Hepatocyte (in vitro differentiated cells): ENCODE measurements around the gene DCAF16. TPM values are rescaled to one million over a fixed set of nuclear protein-coding genes. Genes with fewer than 3 reads are reported as not detected.

Source experiments
- DNase-seq: peaks from one replicate; pipeline ENCODE4 v3.0.0-alpha.2; 2016; ENCODE audit warnings: low spot score
- H2AFZ ChIP-seq: fragments of 200-600 bp; sonication (generic); 2 replicates; pipeline ENCODE4 v1.6.0; 2016; ENCODE audit warnings: antibody characterized with exemption, mild to moderate bottlenecking
- H3K27ac ChIP-seq: fragments of 200-600 bp; sonication (generic); 2 replicates; pipeline ENCODE4 v1.5.1; 2016; ENCODE audit warnings: mild to moderate bottlenecking
- H3K27me3 ChIP-seq: fragments of 200-600 bp; sonication (generic); 2 replicates; pipeline ENCODE4 v1.6.1; 2016
- H3K36me3 ChIP-seq: fragments of 200-600 bp; sonication (generic); replicated peaks from 2 replicates; pipeline ENCODE4 v1.5.1; 2016; ENCODE audit warnings: low read depth; ENCODE audit not compliant: insufficient read depth
- H3K4me1 ChIP-seq: fragments of 200-600 bp; sonication (generic); 2 replicates; pipeline ENCODE4 v1.5.1; 2016; ENCODE audit warnings: mild to moderate bottlenecking, moderate library complexity; ENCODE audit not compliant: insufficient read depth
- H3K4me2 ChIP-seq: fragments of 200-600 bp; sonication (generic); 2 replicates; pipeline ENCODE4 v1.6.0; 2016
- H3K4me3 ChIP-seq: fragments of 200-600 bp; sonication (generic); 2 replicates; pipeline ENCODE4 v1.5.1; 2016; ENCODE audit warnings: mild to moderate bottlenecking
- H3K79me2 ChIP-seq: fragments of 200-600 bp; sonication (generic); 2 replicates; pipeline ENCODE4 v1.6.0; 2017; ENCODE audit warnings: mild to moderate bottlenecking
- H3K9me2 ChIP-seq: fragments of 200-600 bp; sonication (generic); replicated peaks from 2 replicates; pipeline ENCODE4 v1.6.0; 2017; ENCODE audit warnings: mild to moderate bottlenecking; ENCODE audit not compliant: insufficient read depth
- H3K9me3 ChIP-seq: fragments of 200-600 bp; sonication (generic); 2 replicates; pipeline ENCODE4 v1.5.1; 2016; ENCODE audit warnings: low read depth, mild to moderate bottlenecking
- H4K20me1 ChIP-seq: fragments of 200-600 bp; sonication (generic); 2 replicates; pipeline ENCODE4 v1.6.0; 2016; ENCODE audit warnings: mild to moderate bottlenecking; ENCODE audit not compliant: insufficient read depth, poor library complexity, severe bottlenecking
- EZH2 ChIP-seq: fragments of 200-600 bp; sonication (generic); IDR thresholded peaks from 2 replicates; pipeline ENCODE4 v1.6.1; 2016; ENCODE audit warnings: antibody characterized with exemption, mild to moderate bottlenecking, borderline replicate concordance
- EZH2phosphoT487 ChIP-seq: fragments of 200-600 bp; sonication (generic); IDR thresholded peaks from one replicate; pipeline ENCODE4 v1.6.1; 2018; ENCODE audit warnings: antibody characterized with exemption, mild to moderate bottlenecking, low read depth, moderate library complexity; ENCODE audit not compliant: unreplicated experiment, severe bottlenecking
- WGBS: methylation state at CpG from one replicate; pipeline ENCODE4 v1.1.6; 2016; ENCODE audit warnings: low lambda C conversion rate; ENCODE audit errors: missing lambda C conversion rate; 5-methylcytosine and 5-hydroxymethylcytosine counted together
- polyA plus RNA-seq: library from polyadenylated mRNA; unstranded; fragments of >200 nt; fragmentation: Nextera tagmentation; extraction: Ambion mirVana; gene quantifications from 2 replicates; pipeline ENCODE4 v1.2.1, GENCODE V29; 2016
- total RNA-seq: library from RNA; depleted of rRNA; stranded (reverse); fragments of >200 nt; gene quantifications from 2 replicates; pipeline ENCODE4 v1.2.3, GENCODE V29; 2014
- TF ChIP-seq, protein P1 (sequence below): fragments of 200-600 bp; sonication (generic); IDR thresholded peaks from 2 replicates; pipeline ENCODE4 v1.5.1; 2016; ENCODE audit warnings: antibody characterized with exemption, mild to moderate bottlenecking; ENCODE audit not compliant: poor library complexity

The DCAF16 gene
- total and polyA plus RNA-seq, 2 experiments from 2014 or later, result 11.9 to 23.3 TPM

DNA sequence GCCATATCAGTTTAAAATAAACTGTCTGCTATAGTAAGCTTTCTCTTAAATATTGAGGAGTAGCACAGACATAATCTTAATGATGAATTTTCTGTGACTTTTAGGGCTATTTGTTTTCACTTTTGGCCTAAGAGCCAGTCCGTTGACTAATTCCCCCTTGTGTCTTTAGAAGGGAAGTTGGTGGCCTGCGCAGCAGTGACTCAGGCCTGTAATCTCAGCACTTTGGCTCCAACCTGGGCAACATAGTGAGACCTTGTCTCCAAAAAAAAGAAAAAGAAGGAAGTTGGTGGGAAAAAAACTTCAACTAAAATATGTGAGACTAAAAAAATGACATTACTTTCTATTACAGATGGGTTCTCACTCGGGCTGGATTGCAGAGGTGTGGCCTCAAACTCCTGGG lies 3.6 kb upstream of the DCAF16 start:
- peaks cover 3% of the 10 kb centered on the region for H3K4me1 ChIP-seq
- no peak for DNase-seq
- H4K20me1 ChIP-seq, result peaks cover 10% of the 10 kb centered on the region
- TF ChIP-seq EZH2phosphoT487 (no peak), EZH2 (no peak)
- TF ChIP-seq, protein P1, sequence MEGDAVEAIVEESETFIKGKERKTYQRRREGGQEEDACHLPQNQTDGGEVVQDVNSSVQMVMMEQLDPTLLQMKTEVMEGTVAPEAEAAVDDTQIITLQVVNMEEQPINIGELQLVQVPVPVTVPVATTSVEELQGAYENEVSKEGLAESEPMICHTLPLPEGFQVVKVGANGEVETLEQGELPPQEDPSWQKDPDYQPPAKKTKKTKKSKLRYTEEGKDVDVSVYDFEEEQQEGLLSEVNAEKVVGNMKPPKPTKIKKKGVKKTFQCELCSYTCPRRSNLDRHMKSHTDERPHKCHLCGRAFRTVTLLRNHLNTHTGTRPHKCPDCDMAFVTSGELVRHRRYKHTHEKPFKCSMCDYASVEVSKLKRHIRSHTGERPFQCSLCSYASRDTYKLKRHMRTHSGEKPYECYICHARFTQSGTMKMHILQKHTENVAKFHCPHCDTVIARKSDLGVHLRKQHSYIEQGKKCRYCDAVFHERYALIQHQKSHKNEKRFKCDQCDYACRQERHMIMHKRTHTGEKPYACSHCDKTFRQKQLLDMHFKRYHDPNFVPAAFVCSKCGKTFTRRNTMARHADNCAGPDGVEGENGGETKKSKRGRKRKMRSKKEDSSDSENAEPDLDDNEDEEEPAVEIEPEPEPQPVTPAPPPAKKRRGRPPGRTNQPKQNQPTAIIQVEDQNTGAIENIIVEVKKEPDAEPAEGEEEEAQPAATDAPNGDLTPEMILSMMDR, result no peak
- no peak overlapping the region for H3K4me3 ChIP-seq
- H3K9me2 ChIP-seq, result no peaks in the 10 kb centered on the region
- H3K36me3 ChIP-seq, result no peaks in the 10 kb centered on the region
- no peak overlapping the region for H2AFZ ChIP-seq
- H3K79me2 ChIP-seq, result peaks cover 48% of the 10 kb centered on the region
- no peak overlapping the region for H3K4me2 ChIP-seq
- H3K27ac ChIP-seq, result no peak overlapping the region
- no peaks in the 10 kb centered on the region for H3K9me3 ChIP-seq
- 87% methylated on average over 3 of the region's 3 CpGs for WGBS
- H3K27me3 ChIP-seq, result no peaks in the 10 kb centered on the region

DNA sequence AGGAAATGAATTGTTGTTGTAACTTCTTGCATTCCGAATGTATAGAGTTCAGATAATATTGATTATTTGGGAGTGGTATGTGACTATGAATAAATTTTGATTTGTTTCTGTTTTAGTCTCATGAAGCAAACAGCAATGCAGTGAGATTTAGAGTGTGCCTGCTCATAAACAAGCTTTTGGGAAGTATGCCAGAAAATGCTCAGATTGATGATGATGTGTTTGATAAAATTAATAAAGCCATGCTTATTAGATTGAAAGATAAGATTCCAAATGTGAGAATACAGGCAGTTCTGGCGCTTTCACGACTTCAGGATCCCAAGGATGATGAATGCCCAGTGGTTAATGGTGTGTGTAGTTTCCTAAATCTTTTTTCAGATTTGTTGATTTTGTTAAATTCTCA lies 2.2 kb upstream of the DCAF16 start:
- Histone ChIP-seq H3K27me3 (no peaks in the 10 kb centered on the region), H3K9me2 (no peaks in the 10 kb centered on the region), H3K36me3 (no peaks in the 10 kb centered on the region), H3K4me1 (peaks cover 14% of the 10 kb centered on the region), H3K79me2 (peaks cover 61% of the 10 kb centered on the region), H3K4me3 (no peak overlapping the region), H2AFZ (no peak overlapping the region), H3K9me3 (no peaks in the 10 kb centered on the region), H3K27ac (no peak overlapping the region), H3K4me2 (peak overlapping the region; percentile 73), H4K20me1 (peaks cover 21% of the 10 kb centered on the region)
- no peak for DNase-seq
- WGBS, result 83% methylated on average over 3 of the region's 3 CpGs
- no peak for TF ChIP-seq EZH2
- no peak for TF ChIP-seq EZH2phosphoT487
- TF ChIP-seq, protein P1, result no peak

DNA sequence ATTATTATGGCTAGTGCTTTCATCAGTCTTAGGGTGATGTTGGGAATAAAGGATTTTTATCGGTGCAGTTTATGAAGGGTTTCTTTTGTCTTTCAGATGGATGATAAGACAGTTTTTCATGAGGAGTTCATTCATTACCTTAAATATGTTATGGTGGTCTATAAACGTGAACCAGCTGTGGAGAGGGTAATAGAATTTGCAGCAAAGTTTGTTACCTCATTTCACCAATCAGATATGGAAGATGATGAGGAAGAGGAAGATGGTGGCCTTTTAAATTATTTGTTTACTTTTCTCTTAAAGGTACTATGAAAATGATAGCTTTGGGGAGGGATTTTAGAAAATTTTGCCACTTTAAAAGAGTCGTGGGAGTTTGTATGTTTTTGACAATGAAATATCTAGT lies 1.6 kb upstream of the DCAF16 start:
- Histone ChIP-seq H3K27me3 (no peaks in the 10 kb centered on the region), H3K9me3 (no peaks in the 10 kb centered on the region), H4K20me1 (peaks cover 28% of the 10 kb centered on the region), H2AFZ (peak overlapping the region; percentile 18), H3K9me2 (no peaks in the 10 kb centered on the region), H3K4me3 (peak overlapping the region; percentile 26), H3K27ac (no peak overlapping the region), H3K79me2 (peaks cover 68% of the 10 kb centered on the region), H3K4me1 (peaks cover 16% of the 10 kb centered on the region), H3K4me2 (peak overlapping the region; percentile 73), H3K36me3 (no peaks in the 10 kb centered on the region)
- TF ChIP-seq, protein P1, result no peak
- no peak for TF ChIP-seq EZH2phosphoT487
- TF ChIP-seq EZH2, result no peak
- 17% methylated on average over 3 of the region's 3 CpGs for WGBS
- no peak for DNase-seq

DNA sequence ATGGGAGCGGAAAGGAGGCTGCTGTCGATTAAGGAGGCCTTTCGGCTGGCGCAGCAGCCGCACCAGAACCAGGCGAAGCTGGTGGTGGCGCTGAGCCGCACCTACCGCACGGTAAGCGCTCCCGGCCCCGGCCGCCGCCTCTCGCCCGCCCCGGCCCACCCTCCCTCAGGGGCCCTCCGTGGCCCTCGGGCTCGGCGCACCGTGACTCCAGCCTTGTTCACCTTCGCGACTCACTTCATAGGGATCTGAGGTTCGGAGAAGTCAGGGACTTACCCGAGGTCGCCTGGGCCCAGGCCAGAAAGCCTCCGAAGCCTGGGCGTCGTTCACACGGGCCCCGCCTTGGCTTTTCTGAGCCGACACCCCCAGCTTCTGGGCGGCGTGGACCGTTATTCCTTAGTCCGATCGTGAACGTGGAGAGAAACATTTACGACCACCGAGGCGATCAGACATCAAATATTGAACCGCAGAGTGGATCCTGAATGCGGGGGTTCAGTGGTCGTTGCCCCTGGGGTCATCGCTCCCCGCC lies 584 bp upstream of the DCAF16 start:
- peak overlapping the region; percentile 73 for H3K4me2 ChIP-seq
- peaks cover 20% of the 10 kb centered on the region for H3K4me1 ChIP-seq
- H3K27ac ChIP-seq, result no peak overlapping the region
- 1% methylated on average over 25 of the region's 48 CpGs for WGBS
- peak overlapping the region; percentile 70 for H2AFZ ChIP-seq
- H3K79me2 ChIP-seq, result peaks cover 78% of the 10 kb centered on the region
- H3K27me3 ChIP-seq, result no peaks in the 10 kb centered on the region
- H3K36me3 ChIP-seq, result no peaks in the 10 kb centered on the region
- H3K9me3 ChIP-seq, result no peaks in the 10 kb centered on the region
- DNase-seq, result no peak
- peaks cover 38% of the 10 kb centered on the region for H4K20me1 ChIP-seq
- H3K9me2 ChIP-seq, result no peaks in the 10 kb centered on the region
- H3K4me3 ChIP-seq, result peak overlapping the region; percentile 26
- TF ChIP-seq EZH2phosphoT487, result no peak
- TF ChIP-seq, protein P1, result no peak
- TF ChIP-seq EZH2, result no peak
